AG09309 (cell line): ENCODE data around the gene PPP1R16B.

Experiments
- DNase-seq: peaks from one replicate; pipeline ENCODE4 v3.0.0-alpha.2; 2010; ENCODE audit warnings: low read depth
- H3K4me3 ChIP-seq: 2 replicates; pipeline ENCODE4 v1.5.1; 2011; ENCODE audit warnings: mild to moderate bottlenecking, low read depth, low read length, moderate library complexity; ENCODE audit not compliant: control insufficient read depth
- TF ChIP-seq, protein P1 (sequence below): IDR thresholded peaks from 2 replicates; pipeline ENCODE4 v1.5.1; 2011; ENCODE audit warnings: mild to moderate bottlenecking, low read depth, low read length, inconsistent platforms; ENCODE audit not compliant: insufficient read depth, control insufficient read depth; ENCODE audit errors: missing control alignments

Gene PPP1R16B

GRCh38 chr20:38970302-38970701 is 164.8 kb downstream of the PPP1R16B start:
- H3K4me3 ChIP-seq: no peak overlapping the region
- peak; percentile 69 for DNase-seq
- TF ChIP-seq, protein P1, sequence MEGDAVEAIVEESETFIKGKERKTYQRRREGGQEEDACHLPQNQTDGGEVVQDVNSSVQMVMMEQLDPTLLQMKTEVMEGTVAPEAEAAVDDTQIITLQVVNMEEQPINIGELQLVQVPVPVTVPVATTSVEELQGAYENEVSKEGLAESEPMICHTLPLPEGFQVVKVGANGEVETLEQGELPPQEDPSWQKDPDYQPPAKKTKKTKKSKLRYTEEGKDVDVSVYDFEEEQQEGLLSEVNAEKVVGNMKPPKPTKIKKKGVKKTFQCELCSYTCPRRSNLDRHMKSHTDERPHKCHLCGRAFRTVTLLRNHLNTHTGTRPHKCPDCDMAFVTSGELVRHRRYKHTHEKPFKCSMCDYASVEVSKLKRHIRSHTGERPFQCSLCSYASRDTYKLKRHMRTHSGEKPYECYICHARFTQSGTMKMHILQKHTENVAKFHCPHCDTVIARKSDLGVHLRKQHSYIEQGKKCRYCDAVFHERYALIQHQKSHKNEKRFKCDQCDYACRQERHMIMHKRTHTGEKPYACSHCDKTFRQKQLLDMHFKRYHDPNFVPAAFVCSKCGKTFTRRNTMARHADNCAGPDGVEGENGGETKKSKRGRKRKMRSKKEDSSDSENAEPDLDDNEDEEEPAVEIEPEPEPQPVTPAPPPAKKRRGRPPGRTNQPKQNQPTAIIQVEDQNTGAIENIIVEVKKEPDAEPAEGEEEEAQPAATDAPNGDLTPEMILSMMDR: no peak
